GM04503 (cell line): ENCODE measurements around the gene HLA-DRA.
"Not testable (repeated sequence)": the region's sequence is repeated elsewhere in the genome, so short reads cannot be mapped to it uniquely, and the experiment has no call there.

Experiments used
- DNase-seq: peaks from one replicate; pipeline ENCODE4 v3.0.0-alpha.2; 2012; ENCODE audit warnings: low read depth

Gene HLA-DRA

GRCh38 chr6:32431142-32431541 lies 8.5 kb upstream of the HLA-DRA start:
- no peak for DNase-seq

- DNase-seq = no peak
Measured at GRCh38 chr6:32432050-32432450, 7.6 kb upstream of the HLA-DRA start.

GRCh38 chr6:32433950-32434349 lies 5.7 kb upstream of the HLA-DRA start:
- not testable (repeated sequence) for DNase-seq

- DNase-seq = no peak
Measured at GRCh38 chr6:32436186-32436585, 3.5 kb upstream of the HLA-DRA start.

- no peak for DNase-seq
Measured at GRCh38 chr6:32436995-32437836, 2.5 kb upstream of the HLA-DRA start.

- DNase-seq = no peak
Measured at GRCh38 chr6:32439139-32439538, 548 bp upstream of the HLA-DRA start.

- no peak for DNase-seq
Measured at GRCh38 chr6:32442243-32442667, 2.6 kb downstream of the HLA-DRA start.

GRCh38 chr6:32442977-32443552 lies 3.4 kb downstream of the HLA-DRA start:
- DNase-seq = no peak

GRCh38 chr6:32444433-32444832 lies 4.7 kb downstream of the HLA-DRA start:
- no peak for DNase-seq

- no peak for DNase-seq
Measured at GRCh38 chr6:32445321-32445854, 5.7 kb downstream of the HLA-DRA start.

- no peak for DNase-seq
Measured at GRCh38 chr6:32447932-32448331, 8.2 kb downstream of the HLA-DRA start.

- DNase-seq = no peak
Measured at GRCh38 chr6:32449088-32449736, 9.5 kb downstream of the HLA-DRA start.

GRCh38 chr6:32457054-32457453 lies 17.4 kb downstream of the HLA-DRA start:
- DNase-seq = no peak

- DNase-seq = no peak
Measured at GRCh38 chr6:32459781-32460424, 20.2 kb downstream of the HLA-DRA start.

GRCh38 chr6:32460528-32460927 lies 20.8 kb downstream of the HLA-DRA start:
- DNase-seq = no peak

GRCh38 chr6:32461493-32461892 lies 21.8 kb downstream of the HLA-DRA start:
- no peak for DNase-seq

GRCh38 chr6:32462609-32463008 lies 22.9 kb downstream of the HLA-DRA start:
- DNase-seq = no peak

- not testable (repeated sequence) for DNase-seq
Measured at GRCh38 chr6:32467743-32468503, 28.2 kb downstream of the HLA-DRA start.

- no peak for DNase-seq
Measured at GRCh38 chr6:32472781-32473375, 33.2 kb downstream of the HLA-DRA start.

- DNase-seq = not testable (repeated sequence)
Measured at GRCh38 chr6:32473376-32474348, 34.0 kb downstream of the HLA-DRA start.
